Ovary (tissue), 9 donors: ENCODE results near the gene MCFD2. TPM values are rescaled to one million over a fixed set of nuclear protein-coding genes. Genes with fewer than 3 reads are reported as not detected.

Source experiments
- DNase-seq, 5 donors: peaks; one replicate each; pipeline ENCODE4 v3.0.0-alpha.2; 2019 to 2020
- H3K27ac ChIP-seq, 2 donors: fragments of 200-600 bp; one replicate each; pipeline versions ENCODE4 v1.5.1 to v1.8.0; 2019 to 2022
- H3K27me3 ChIP-seq: fragments of 200-600 bp; one replicate; pipeline ENCODE4 v1.8.0; 2022
- H3K36me3 ChIP-seq: fragments of 200-600 bp; sonication (generic); one replicate; pipeline ENCODE4 v1.5.1; 2019
- H3K4me1 ChIP-seq: one replicate; pipeline ENCODE4 v1.8.1; 2013; ENCODE audit warnings: mild to moderate bottlenecking, moderate library complexity; ENCODE audit not compliant: insufficient read depth
- H3K4me3 ChIP-seq: fragments of 200-600 bp; sonication (generic); one replicate; pipeline ENCODE4 v1.5.1; 2017
- H3K9me3 ChIP-seq, 2 donors: fragments of 200-600 bp in 1 of 2; sonication (generic) in 1 of 2; one replicate each; pipeline versions ENCODE4 v1.5.1 to v1.8.1; 2013 to 2019; ENCODE audit warnings: mild to moderate bottlenecking in 1 of 2, moderate library complexity in 1 of 2
- EP300 ChIP-seq: sonication (generic); formaldehyde crosslinking; IDR thresholded peaks from one replicate; pipeline ENCODE4 v1.6.1; 2017; ENCODE audit warnings: antibody characterized with exemption
- POLR2A ChIP-seq: fragments of 450-650 bp; IDR thresholded peaks from one replicate; pipeline ENCODE4 v1.6.1; 2017; ENCODE audit warnings: antibody characterized with exemption, mild to moderate bottlenecking, moderate library complexity
- WGBS, 3 donors: extraction: QIAGEN DNeasy Blood & Tissue Kit in 1 of 3; methylation state at CpG; one replicate each; pipeline versions ENCODE4 v1.1.5 to v1.1.7; 2013 to 2017; 5-methylcytosine and 5-hydroxymethylcytosine counted together
- intact Hi-C, 4 donors: fragments of 100-400 bp; cut with DNase I; formaldehyde crosslinking; loops; one replicate each; pipeline versions ENCODE4 v1.11.0 to v1.15.1; 2022 to 2023
- polyA plus RNA-seq, 2 donors: library from polyadenylated mRNA; stranded (reverse); fragments of 200-250 nt in 1 of 2; fragments of 350-450 nt in 1 of 2; fragmentation: Illumina TruSeq in 1 of 2; extraction: RNeasy Lipid Tissue Mini Kit (QIAGEN cat#74804) in 1 of 2; gene quantifications; one replicate each; pipeline ENCODE4 v1.2.3, GENCODE V29; 2013 to 2014
- total RNA-seq, 7 donors: library from RNA; depleted of rRNA in 2 of 7; stranded (reverse); fragments of >200 nt in 2 of 7; fragmentation: NEBNext Ultra II Directional in 3 of 7; extraction: Animal tissue kit (Norgen Biotek cat#: 25700) in 3 of 7; gene quantifications; one replicate each; pipeline versions ENCODE4 v1.1.0 to v1.2.4, GENCODE V29; 2016 to 2023
- TF ChIP-seq, protein P1 (sequence below), 3 donors: fragments of 450-650 bp in 2 of 3; fragments of 200-600 bp in 1 of 3; IDR thresholded peaks; one replicate each; pipeline versions ENCODE4 v1.5.1 to v1.8.0; 2016 to 2022; ENCODE audit warnings: antibody characterized with exemption in 3 of 3, mild to moderate bottlenecking in 1 of 3
- donor health status: DM: no; HTN: no; CAD: no; lungs with moderate emphysema.
- donor health status: DM: no; HTN: no; CAD: no.
- donor health status: Bipolar disorder and iron deficiency.
- donor health status: DM: yes; HTN: yes; CAD: no.
- donor health status: DM: no; HTN: no; CAD: no.
- donor health status: DM: yes; HTN: yes; CAD: no.

The MCFD2 gene
- total and polyA plus RNA-seq, 9 donors: 62.8 to 176 (median 134) TPM

DNA sequence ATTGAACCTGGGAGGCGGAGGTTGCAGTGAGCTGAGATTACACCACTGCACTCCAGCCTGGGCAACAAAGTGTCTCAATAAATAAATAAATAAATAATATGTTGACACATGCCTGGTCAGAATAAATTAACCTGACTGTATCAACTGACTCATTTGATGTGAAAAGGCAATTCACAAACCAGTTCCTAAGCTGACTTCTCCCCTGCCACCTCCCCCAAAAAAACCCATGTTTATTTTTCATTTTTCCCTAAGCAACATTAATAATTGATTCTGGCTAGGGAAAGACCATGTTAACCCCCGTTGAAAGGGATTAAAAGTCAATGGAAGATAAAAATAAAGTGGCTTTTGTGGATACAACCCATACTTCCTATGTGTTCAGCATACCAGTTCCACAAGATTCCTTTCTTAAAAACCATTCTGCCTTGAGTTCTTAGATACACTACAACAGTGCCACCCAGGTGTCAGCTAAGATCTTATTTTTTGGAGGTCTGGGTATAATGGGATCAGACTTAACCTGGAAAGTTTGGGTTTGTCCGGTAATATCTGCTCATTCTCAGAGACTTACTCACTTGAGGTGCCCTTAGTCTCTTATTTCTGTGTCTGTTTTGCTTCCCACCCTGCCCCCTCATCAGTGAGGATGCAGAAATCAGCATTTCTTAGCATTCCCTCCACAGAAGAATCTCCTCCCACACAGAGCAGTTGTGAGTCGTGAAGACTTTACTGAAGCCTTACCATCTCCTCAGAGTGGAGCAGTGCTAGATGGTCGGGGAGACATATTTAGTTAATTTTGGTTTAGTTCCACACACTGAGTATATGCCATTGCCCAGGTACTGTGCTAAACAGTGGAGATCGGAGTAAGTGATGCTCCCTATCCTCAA lies 10.1 kb upstream of the MCFD2 start:
- WGBS, 3 donors: 82% methylated on average over 6 of the region's 6 CpGs
- no peaks in the 10 kb centered on the region for H3K36me3 ChIP-seq
- no peaks in the 10 kb centered on the region for H3K9me3 ChIP-seq
- H3K4me1 ChIP-seq: no peaks in the 10 kb centered on the region
- no peak for DNase-seq
- H3K4me3 ChIP-seq: no peak overlapping the region
- H3K27me3 ChIP-seq: no peaks in the 10 kb centered on the region
- no peak for TF ChIP-seq EP300
- TF ChIP-seq, protein P1, sequence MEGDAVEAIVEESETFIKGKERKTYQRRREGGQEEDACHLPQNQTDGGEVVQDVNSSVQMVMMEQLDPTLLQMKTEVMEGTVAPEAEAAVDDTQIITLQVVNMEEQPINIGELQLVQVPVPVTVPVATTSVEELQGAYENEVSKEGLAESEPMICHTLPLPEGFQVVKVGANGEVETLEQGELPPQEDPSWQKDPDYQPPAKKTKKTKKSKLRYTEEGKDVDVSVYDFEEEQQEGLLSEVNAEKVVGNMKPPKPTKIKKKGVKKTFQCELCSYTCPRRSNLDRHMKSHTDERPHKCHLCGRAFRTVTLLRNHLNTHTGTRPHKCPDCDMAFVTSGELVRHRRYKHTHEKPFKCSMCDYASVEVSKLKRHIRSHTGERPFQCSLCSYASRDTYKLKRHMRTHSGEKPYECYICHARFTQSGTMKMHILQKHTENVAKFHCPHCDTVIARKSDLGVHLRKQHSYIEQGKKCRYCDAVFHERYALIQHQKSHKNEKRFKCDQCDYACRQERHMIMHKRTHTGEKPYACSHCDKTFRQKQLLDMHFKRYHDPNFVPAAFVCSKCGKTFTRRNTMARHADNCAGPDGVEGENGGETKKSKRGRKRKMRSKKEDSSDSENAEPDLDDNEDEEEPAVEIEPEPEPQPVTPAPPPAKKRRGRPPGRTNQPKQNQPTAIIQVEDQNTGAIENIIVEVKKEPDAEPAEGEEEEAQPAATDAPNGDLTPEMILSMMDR (IDR thresholded peaks at IDR 0.05): no peak
- TF ChIP-seq POLR2A: no peak
- intact Hi-C loops: no loop called here
- H3K27ac ChIP-seq: no peak overlapping the region

DNA sequence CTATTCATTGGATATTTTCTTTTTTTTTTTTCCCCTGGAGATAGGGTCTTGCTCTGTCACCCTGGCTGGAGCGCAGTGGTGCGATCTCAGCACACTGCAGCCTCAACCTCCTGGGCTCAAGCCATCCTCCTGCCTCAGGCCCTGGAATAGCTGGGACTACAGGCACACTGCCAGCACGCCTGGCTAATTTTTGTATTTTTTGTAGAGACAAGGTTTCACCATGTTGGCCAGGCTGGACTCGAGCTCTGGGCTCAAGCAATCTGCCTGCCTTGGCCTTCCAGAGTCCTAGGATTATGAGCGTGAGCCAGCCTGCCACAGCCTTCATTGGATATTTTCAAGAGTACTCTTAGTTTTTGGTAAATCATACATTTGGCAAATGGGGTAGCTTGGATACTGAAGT lies 9.0 kb upstream of the MCFD2 start:
- Histone ChIP-seq H3K4me1 (no peaks in the 10 kb centered on the region), H3K36me3 (no peaks in the 10 kb centered on the region)
- WGBS, 3 donors: 93 to 99% (median 97%) methylated on average over 5 of the region's 5 CpGs

DNA sequence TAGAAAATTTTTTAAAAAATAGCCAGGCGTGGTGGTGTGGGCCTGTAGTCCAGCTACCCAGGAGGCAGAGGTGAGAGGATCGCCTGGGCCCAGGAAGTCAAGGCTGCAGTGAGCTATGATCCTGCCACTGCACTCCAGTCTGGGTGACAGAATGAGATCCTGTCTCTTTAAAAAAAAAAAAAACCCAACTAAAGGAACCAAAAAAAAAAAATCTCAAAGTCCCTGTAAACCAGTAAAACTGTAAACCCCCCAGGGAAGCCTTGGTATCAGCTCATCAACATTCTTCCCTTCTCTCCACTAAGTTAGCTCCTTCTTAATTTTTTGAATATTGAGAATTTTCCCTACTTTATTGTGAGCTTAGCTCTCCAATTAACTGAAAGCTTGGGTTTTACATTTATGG lies 8.4 kb upstream of the MCFD2 start:
- TF ChIP-seq POLR2A: no peak
- TF ChIP-seq EP300: no peak
- TF ChIP-seq, protein P1 (IDR thresholded peaks at IDR 0.05): no peak
- Histone ChIP-seq H3K4me1 (no peaks in the 10 kb centered on the region), H3K4me3 (no peak overlapping the region), H3K36me3 (no peaks in the 10 kb centered on the region), H3K27ac (no peak overlapping the region), H3K27me3 (no peaks in the 10 kb centered on the region), H3K9me3 (no peaks in the 10 kb centered on the region)
- intact Hi-C loops: no loop called here
- no peak for DNase-seq
- WGBS, 3 donors: 98 to 100% (median 98%) methylated on average over 2 of the region's 2 CpGs

More for the DNA sequence above, 9.0 kb upstream of the MCFD2 start:
- Histone ChIP-seq H3K27me3 (no peaks in the 10 kb centered on the region), H3K9me3 (no peaks in the 10 kb centered on the region), H3K27ac (no peak overlapping the region), H3K4me3 (no peak overlapping the region)
- no peak for TF ChIP-seq POLR2A
- TF ChIP-seq, protein P1 (IDR thresholded peaks at IDR 0.05): no peak
- intact Hi-C loops: no loop called here
- DNase-seq: no peak

DNA sequence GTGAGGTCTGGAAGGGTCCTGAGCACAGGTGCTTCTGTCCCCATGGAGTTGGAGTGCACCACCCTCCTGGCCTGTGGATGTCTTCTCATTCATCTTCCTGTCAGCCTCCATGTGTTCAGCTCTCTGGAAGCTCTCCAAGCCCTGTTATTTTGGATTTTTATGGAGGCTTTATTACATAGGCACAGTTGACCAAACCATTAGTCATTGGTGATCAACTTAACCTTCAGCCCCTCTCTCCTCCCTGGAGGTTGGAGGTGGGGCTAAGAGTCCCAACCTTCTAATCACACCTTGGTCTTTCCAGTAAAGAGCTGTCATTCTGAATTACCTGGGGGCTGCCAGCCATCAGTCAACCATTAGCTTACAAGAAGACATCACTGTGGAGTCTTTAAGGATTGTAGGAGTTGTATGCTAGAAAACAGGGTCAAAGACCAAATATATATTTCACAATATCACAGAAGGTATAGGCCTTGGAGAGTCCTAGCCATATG lies 7.5 kb upstream of the MCFD2 start:
- no peaks in the 10 kb centered on the region for H3K9me3 ChIP-seq
- intact Hi-C loops: no loop called here
- no peak overlapping the region for H3K4me3 ChIP-seq
- no peaks in the 10 kb centered on the region for H3K4me1 ChIP-seq
- no peaks in the 10 kb centered on the region for H3K36me3 ChIP-seq
- TF ChIP-seq, protein P1 (IDR thresholded peaks at IDR 0.05): no peak
- TF ChIP-seq POLR2A (no peak), EP300 (no peak)
- no peak for DNase-seq
- H3K27ac ChIP-seq: no peak overlapping the region
- no peaks in the 10 kb centered on the region for H3K27me3 ChIP-seq
